ENCODE results near the gene LRRC14B.
"Not testable (repeated sequence)": the region's sequence is repeated elsewhere in the genome, so short reads cannot be mapped to it uniquely, and the experiment has no call there.

The LRRC14B gene

DNA sequence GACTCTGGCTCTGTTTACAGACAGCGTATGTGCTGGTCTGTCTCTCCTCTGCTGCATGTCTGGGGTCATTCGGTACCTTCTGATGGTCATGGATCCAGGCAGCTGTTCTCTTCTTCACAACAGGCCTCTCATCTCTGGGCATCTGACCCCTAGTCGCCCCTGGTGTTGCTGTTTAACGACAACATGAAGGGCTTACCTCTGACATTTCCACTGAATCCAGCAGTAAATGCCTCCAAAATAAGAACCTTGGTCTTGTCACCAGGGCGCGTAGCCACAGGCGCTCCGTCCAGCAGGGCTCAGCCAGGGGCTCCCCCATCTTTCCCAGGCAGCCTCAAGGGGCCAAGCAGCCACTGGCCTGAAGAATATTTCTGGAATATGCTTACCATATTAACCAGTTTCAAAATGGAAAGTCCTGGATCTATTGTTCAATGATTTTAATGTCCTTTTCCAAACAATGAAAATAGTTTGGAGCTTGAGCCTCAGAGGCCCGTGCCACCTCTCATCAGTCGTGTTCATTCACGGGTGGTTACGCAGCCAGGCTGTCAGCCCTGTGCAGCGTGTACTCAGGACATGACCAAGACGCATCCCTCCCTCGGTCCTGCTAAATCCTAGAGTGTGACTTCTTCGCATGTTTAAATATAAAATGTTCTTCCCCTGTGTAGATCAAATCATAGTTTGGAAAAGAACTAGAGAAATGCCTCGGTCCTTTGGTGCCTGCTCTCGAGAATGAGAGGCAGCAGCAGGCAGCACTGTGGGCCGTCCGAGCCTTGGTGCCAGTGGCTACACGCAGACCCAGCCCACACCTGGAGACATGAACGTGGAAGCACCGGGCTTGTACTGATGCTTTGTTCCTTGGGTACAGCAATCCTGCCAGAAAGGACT lies 30.1 kb upstream of the LRRC14B start:
- no peak for DNase-seq

GRCh38 chr5:161803-162110 lies 29.5 kb upstream of the LRRC14B start:
- DNase-seq = no peak

DNA sequence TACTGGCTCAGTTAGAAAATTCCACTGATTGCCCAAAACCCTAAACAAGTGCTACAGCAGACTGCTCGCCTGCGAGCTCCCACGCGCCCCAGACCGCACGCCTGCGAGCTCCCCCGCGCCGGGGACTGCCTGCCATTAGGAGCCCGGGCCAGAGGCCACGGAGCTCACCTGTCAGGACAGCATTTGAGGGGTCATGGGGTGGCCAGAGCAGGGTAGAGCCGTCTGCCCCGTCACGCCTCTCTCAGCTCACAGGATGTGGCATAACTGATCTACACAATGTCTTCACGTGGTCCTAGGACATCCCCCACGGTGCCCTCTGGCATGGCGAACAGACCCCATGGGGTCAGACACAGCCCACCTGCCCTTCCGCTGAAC lies 29.1 kb upstream of the LRRC14B start:
- no peak for DNase-seq

- DNase-seq = no peak
Observed at GRCh38 chr5:162565-163337, 28.5 kb upstream of the LRRC14B start.

- DNase-seq = no peak
Observed at GRCh38 chr5:163338-163620, 28.0 kb upstream of the LRRC14B start.

GRCh38 chr5:163841-164240 lies 27.5 kb upstream of the LRRC14B start:
- DNase-seq = no peak

GRCh38 chr5:164244-164643 lies 27.1 kb upstream of the LRRC14B start:
- DNase-seq = no peak

GRCh38 chr5:164783-165182 lies 26.5 kb upstream of the LRRC14B start:
- not testable (repeated sequence) for DNase-seq

GRCh38 chr5:166441-167372 lies 24.6 kb upstream of the LRRC14B start:
- DNase-seq = no peak

DNA sequence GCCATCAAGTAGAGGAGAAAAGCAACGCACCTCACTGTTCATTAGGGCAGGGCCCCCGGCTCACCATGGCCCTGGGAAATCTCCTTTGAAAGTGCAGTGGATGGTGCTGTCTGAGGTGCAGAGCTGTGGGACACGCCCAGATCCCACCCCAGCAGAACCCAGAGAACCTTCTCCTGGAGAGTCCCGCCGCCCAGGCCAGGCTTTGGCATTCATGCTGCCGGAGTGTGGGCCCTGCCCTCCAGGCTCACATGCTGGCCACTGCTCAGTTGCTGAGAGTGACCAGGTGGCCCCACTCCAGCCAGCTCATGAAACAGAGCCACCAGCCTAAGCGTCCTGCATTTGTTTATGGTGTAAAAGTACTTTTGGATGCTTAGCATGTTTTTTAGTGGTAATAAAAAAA lies 23.8 kb upstream of the LRRC14B start:
- no peak for DNase-seq

DNA sequence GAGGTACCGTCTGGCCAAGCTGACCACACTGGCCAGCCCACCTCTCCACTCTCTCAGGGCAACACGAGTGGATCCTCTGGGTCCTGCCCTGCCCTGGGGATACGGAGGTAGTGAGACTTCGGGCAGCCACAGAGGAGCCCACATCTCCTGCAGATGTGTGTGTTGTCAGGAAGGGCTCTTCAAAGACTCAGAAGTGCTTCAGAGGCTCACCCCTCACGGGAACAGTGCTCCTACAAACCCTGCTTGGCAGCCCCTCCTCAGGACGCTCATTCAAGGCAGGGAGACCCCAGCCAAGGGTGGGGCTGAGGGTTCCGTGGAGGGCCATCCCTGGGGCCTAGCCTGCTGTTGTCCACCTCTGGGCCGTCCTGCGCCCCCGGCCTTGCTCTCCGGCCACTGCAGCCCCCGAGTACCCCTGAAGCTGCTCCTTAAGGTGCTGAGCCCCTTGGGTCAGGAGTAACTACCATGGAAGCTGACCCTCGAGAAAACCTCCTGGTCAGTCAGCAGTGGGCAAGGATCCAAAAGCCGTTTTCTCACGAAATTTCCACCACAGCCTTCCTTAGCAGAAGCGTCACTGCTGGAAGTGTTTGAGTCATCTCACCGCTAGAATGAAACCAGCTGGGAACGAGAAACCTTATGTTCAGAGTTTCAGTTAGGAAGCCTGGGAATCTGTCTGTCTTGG lies 23.2 kb upstream of the LRRC14B start:
- no peak for DNase-seq

DNA sequence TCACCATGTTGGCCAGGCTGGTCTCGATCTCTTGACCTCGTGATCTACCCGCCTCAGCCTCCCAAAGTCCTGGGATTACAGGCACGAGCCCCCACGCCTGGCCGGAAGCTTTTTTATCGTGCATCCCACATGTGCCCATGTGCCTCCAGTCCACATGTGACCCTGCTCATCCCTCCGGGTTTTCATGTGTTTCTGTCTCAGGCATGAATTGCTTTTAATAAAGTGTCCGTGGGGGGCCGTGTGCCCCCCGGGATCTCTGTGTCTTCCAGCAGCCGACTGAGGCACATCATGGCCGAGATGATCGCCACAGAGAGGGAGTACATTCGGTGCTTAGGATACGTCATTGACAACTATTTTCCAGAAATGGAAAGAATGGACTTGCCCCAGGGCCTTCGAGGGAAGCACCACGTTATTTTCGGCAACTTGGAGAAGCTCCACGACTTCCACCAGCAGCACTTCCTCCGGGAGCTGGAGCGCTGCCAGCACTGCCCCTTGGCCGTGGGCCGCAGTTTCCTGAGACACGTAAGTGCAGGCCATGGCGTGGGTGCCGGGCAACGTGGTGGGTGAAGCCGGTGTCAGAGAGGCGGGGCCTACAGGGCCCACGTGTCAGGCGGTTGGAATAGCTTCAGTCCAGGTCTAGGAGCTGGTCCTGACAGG lies 22.1 kb upstream of the LRRC14B start:
- DNase-seq = no peak

GRCh38 chr5:169728-170094 lies 21.6 kb upstream of the LRRC14B start:
- no peak for DNase-seq

DNA sequence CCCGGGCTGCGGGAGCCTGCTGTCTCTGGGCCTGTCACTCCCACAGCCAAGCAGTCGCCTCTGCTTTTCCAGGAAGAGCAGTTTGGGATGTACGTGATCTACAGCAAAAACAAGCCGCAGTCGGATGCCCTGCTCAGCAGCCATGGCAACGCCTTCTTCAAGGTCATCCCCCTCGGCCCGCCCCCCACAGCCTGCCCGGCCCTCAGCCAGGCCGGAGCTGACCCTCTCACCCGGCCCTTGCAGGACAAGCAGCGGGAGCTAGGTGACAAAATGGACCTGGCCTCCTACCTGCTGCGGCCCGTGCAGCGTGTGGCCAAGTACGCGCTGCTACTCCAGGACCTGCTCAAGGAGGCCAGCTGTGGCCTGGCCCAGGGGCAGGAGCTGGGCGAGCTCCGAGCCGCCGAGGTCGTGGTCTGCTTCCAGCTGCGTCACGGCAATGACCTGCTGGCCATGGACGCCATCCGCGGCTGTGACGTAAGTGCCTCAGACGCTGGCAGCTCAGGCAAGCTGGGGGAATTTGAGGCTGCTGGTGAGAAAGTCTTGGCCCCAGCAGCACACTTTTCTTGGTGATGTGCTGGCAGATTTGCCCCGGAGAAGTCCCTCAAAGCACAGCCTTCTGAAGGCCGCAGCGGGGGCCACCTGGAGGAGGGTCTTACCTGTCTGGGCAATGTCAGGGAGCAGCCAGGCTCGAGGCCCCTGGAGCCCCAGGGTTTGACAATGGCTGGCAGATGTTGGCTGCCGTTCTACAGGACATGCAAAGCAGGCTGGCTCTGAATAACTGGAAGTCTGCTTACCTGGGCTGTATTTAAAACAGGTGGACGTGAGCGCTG lies 20.1 kb upstream of the LRRC14B start:
- DNase-seq = no peak

- DNase-seq = no peak
Observed at GRCh38 chr5:171801-172331, 19.4 kb upstream of the LRRC14B start.

DNA sequence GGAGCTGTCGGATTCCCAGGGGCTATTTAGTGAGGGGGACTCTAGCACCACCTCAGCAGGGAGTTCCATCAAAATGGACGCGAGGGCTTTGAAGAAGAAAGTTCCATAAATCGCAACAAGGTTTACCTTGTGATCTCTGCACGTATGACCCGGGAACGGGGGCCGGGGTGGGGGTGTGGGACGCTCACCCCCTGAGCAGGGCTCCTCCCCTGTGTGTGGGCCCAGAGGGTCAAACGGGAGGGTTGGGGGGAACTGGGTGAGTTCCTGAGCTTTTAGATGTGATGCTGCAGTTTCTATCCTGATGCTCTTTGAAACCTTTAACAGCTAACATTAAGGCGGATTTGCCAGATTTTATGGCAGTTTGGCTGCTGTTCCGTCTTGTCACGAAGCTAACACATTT lies 18.9 kb upstream of the LRRC14B start:
- DNase-seq = no peak

- no peak for DNase-seq
Observed at GRCh38 chr5:172841-173251, 18.4 kb upstream of the LRRC14B start.

- no peak for DNase-seq
Observed at GRCh38 chr5:173392-174290, 17.7 kb upstream of the LRRC14B start.

DNA sequence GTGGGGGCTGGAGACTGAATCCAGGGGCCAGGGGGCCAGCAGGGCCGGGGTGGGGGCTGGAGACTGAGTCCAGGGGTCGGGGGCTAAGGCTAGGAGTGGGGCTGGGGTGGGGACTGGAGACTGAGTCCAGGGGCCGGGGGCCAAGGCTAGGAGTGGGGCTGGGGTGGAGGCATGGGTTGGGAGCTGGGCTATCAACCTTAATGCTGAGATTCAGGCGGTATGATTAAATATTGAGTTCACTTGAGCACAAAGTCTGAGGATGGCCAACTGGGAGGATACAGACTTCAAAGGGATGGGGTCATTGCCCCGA lies 17.0 kb upstream of the LRRC14B start:
- no peak for DNase-seq

DNA sequence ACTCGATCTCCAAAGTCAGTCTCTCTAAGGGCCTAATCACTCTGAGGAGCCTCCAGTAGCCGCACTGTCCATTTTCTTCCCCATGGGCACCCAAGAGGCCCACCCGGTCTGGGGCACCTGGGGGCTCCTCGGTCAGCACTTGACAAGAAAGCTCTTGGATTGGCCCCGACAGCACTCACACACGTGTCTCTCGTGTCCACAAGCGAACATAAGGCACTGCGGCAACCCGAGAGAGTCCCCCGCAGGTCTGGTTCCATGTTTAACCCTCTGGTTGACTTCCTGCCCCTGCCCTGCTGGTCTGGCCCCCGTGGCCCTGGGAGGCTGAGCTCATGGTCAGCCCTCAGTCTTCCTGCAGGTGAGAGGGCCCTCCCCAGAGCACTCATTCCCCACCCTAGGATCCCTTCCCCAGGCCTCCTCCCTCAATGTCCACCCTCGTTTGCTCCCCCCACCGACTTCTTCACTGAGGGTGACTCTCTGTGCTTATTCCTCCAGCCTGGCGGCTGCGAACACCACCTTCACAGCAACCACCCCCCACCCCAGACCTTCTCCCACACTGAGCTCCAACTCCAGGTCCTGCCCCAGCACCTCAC lies 16.3 kb upstream of the LRRC14B start:
- no peak for DNase-seq

Data from stimulated activated CD4-positive, alpha-beta T cell treated with anti-CD3 and anti-CD28 coated beads, Interleukin-1b, Interleukin-23, amount 100 ng/mL, for 48 hours (primary cell).